ENCODE results near the gene ADCY2. TPM values are rescaled to one million over a fixed set of nuclear protein-coding genes. Genes with fewer than 3 reads are reported as not detected.

ADCY2 gene
- total and polyA plus RNA-seq, 9 of the 15 experiments (the other 6 are each of a cell fraction or from before 2014, with no cell fraction given), result 0.01 to 0.15 (median 0.03) TPM; not detected in 5

DNA sequence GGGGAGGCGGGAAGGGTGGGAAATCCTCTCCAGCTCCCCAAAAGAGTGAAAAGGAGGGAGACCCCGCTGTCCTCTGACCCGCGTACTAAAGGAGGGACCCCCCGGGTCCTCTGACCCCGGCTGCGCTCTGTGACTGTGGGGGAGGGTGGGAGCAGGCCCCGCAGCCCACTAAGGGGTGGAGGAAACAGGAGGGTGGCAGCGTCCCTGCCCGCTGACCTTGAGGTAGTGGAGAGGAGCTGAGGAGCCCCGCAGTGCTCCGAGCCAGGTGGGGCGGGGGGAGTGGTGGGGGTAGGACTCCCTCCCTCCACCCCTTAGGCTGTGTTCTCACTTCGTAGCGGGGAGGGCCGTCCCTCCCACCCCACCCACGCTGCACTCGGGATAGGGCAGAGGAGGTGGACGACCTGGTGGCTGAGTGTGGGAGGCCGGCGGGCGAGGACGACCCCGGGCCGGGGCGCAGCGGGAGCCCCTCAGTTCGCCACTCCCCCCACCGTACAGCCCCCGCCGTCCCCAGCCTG is 449 bp upstream of the ADCY2 start:
- no peak for FAIRE-seq
- TF ChIP-seq RFX5 (IDR thresholded peaks at IDR 0.05; ENCODE audit: low read depth, low read length), result no peak
- TF ChIP-seq HMBOX1 (IDR thresholded peaks at IDR 0.05), result no peak
- TF ChIP-seq HDAC3 (IDR thresholded peaks at IDR 0.05; ENCODE audit: borderline replicate concordance, partially characterized antibody), result no peak
- TF ChIP-seq RAD21 (CRISPR knock-in tag; conservative IDR thresholded peaks at IDR 0.05 in 1 of 2, IDR thresholded peaks at IDR 0.05 in 1 of 2), result no peak
- no peak for TF ChIP-seq GABPB1 (CRISPR knock-in tag; IDR thresholded peaks at IDR 0.05)
- TF ChIP-seq LEF1 (IDR thresholded peaks at IDR 0.05), result no peak
- no peak for TF ChIP-seq CXXC5 (CRISPR knock-in tag; IDR thresholded peaks at IDR 0.05)
- TF ChIP-seq, protein P1, sequence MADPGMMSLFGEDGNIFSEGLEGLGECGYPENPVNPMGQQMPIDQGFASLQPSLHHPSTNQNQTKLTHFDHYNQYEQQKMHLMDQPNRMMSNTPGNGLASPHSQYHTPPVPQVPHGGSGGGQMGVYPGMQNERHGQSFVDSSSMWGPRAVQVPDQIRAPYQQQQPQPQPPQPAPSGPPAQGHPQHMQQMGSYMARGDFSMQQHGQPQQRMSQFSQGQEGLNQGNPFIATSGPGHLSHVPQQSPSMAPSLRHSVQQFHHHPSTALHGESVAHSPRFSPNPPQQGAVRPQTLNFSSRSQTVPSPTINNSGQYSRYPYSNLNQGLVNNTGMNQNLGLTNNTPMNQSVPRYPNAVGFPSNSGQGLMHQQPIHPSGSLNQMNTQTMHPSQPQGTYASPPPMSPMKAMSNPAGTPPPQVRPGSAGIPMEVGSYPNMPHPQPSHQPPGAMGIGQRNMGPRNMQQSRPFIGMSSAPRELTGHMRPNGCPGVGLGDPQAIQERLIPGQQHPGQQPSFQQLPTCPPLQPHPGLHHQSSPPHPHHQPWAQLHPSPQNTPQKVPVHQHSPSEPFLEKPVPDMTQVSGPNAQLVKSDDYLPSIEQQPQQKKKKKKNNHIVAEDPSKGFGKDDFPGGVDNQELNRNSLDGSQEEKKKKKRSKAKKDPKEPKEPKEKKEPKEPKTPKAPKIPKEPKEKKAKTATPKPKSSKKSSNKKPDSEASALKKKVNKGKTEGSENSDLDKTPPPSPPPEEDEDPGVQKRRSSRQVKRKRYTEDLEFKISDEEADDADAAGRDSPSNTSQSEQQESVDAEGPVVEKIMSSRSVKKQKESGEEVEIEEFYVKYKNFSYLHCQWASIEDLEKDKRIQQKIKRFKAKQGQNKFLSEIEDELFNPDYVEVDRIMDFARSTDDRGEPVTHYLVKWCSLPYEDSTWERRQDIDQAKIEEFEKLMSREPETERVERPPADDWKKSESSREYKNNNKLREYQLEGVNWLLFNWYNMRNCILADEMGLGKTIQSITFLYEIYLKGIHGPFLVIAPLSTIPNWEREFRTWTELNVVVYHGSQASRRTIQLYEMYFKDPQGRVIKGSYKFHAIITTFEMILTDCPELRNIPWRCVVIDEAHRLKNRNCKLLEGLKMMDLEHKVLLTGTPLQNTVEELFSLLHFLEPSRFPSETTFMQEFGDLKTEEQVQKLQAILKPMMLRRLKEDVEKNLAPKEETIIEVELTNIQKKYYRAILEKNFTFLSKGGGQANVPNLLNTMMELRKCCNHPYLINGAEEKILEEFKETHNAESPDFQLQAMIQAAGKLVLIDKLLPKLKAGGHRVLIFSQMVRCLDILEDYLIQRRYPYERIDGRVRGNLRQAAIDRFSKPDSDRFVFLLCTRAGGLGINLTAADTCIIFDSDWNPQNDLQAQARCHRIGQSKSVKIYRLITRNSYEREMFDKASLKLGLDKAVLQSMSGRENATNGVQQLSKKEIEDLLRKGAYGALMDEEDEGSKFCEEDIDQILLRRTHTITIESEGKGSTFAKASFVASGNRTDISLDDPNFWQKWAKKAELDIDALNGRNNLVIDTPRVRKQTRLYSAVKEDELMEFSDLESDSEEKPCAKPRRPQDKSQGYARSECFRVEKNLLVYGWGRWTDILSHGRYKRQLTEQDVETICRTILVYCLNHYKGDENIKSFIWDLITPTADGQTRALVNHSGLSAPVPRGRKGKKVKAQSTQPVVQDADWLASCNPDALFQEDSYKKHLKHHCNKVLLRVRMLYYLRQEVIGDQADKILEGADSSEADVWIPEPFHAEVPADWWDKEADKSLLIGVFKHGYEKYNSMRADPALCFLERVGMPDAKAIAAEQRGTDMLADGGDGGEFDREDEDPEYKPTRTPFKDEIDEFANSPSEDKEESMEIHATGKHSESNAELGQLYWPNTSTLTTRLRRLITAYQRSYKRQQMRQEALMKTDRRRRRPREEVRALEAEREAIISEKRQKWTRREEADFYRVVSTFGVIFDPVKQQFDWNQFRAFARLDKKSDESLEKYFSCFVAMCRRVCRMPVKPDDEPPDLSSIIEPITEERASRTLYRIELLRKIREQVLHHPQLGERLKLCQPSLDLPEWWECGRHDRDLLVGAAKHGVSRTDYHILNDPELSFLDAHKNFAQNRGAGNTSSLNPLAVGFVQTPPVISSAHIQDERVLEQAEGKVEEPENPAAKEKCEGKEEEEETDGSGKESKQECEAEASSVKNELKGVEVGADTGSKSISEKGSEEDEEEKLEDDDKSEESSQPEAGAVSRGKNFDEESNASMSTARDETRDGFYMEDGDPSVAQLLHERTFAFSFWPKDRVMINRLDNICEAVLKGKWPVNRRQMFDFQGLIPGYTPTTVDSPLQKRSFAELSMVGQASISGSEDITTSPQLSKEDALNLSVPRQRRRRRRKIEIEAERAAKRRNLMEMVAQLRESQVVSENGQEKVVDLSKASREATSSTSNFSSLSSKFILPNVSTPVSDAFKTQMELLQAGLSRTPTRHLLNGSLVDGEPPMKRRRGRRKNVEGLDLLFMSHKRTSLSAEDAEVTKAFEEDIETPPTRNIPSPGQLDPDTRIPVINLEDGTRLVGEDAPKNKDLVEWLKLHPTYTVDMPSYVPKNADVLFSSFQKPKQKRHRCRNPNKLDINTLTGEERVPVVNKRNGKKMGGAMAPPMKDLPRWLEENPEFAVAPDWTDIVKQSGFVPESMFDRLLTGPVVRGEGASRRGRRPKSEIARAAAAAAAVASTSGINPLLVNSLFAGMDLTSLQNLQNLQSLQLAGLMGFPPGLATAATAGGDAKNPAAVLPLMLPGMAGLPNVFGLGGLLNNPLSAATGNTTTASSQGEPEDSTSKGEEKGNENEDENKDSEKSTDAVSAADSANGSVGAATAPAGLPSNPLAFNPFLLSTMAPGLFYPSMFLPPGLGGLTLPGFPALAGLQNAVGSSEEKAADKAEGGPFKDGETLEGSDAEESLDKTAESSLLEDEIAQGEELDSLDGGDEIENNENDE (IDR thresholded peaks at IDR 0.05; ENCODE audit: low read depth, low read length), result no peak
- Histone ChIP-seq H3K4me2 (ENCODE audit: insufficient read depth, low read length) (no peak overlapping the region), H3K9me3 (replicated peaks; ENCODE audit: control insufficient read depth, insufficient read depth, low read depth, low read length) (no peaks in the 10 kb centered on the region), H3K27me3 (ENCODE audit: control insufficient read depth in 2 of 2, insufficient read depth in 2 of 2, low read length in 2 of 2) (peaks cover 0 to 20% of the 10 kb centered on the region in 2 experiments; a peak in 2 of 5 replicates), H3K36me3 (ENCODE audit: control insufficient read depth, insufficient read depth, low read length) (no peaks in the 10 kb centered on the region), H3K79me2 (ENCODE audit: control insufficient read depth, insufficient read depth, low read length) (no peaks in the 10 kb centered on the region), H3K9me1 (ENCODE audit: control insufficient read depth, insufficient read depth, low read length) (no peaks in the 10 kb centered on the region), H3K4me1 (replicated peaks in 1 of 2; ENCODE audit: control insufficient read depth in 2 of 2, insufficient read depth in 2 of 2, low read length in 2 of 2) (peaks cover 0 to 10% of the 10 kb centered on the region in 2 experiments; a peak in 1 of 5 replicates), H3K9ac (ENCODE audit: insufficient read depth in 1 of 2, low read depth in 2 of 2, low read length in 2 of 2) (no peak overlapping the region), H4K20me1 (replicated peaks; ENCODE audit: control insufficient read depth, insufficient read depth, low read length) (no peaks in the 10 kb centered on the region), H3K27ac (ENCODE audit: extremely low read depth, low read depth, low read length) (no peak overlapping the region), H2AFZ (ENCODE audit: low read depth, low read length) (no peak overlapping the region), H3K4me3 (no peak overlapping the region)
- intact Hi-C loops (cut with micrococcal nuclease) (loop anchor here (10.0 kb wide), 1 partner anchor 349 kb away; no protein-coding TSS in a partner anchor), in situ Hi-C loops (cut with MboI) (no loop called here)
- no peak for ATAC-seq
- BruUV-seq (replicated peaks), result no TSS peak
- POLR2A ChIA-PET, result no interaction called here
- no peak for DNase-seq (ENCODE audit: extremely low read depth in 1 of 4, low spot score in 3 of 4)
- CTCF ChIA-PET (ENCODE audit: low intra/inter-chr PET ratio), result no interaction called here
- 11% methylated on average over 12 of the region's 31 CpGs for WGBS (ENCODE audit: insufficient coverage, low coverage, missing lambda C conversion rate)

All from K562 (cell line).